ENCODE results near the gene ADAMTS4. TPM values are rescaled to one million over a fixed set of nuclear protein-coding genes. Genes with fewer than 3 reads are reported as not detected.

Gene ADAMTS4
- total and polyA plus RNA-seq, 9 of the 15 experiments (the other 6 are each of a cell fraction or from before 2014, with no cell fraction given) = 0.07 to 3.7 (median 0.41) TPM

DNA sequence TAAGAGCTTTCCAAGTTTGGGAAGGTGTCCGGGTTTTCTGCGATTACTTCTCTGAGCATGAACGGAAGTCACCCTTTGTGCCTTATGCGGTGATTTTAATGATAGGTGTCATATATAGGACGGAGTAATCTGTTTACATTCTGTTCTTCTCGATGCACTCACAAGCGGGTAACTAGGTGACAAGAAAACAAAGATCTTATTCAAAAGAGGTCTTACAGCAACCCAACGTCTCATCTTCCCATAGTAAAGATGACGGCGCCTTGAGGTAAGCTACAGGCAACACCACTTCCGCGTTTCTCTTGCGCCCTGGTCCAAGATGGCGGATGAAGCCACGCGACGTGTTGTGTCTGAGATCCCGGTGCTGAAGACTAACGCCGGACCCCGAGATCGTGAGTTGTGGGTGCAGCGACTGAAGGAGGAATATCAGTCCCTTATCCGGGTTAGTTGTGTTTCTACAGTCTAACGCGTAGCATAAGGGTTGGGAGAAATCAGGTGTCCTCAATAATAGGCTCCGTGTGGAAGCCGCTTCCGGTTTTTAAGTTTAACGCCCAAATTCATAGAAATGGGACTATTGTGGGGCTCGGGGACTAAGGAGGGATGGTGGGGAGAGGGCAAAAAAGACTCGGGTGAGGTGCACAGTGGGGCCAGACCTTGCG lies 45.0 kb downstream of the ADAMTS4 start, which contains the start of gene UFC1 (continued):
- TF ChIP-seq, protein P1, sequence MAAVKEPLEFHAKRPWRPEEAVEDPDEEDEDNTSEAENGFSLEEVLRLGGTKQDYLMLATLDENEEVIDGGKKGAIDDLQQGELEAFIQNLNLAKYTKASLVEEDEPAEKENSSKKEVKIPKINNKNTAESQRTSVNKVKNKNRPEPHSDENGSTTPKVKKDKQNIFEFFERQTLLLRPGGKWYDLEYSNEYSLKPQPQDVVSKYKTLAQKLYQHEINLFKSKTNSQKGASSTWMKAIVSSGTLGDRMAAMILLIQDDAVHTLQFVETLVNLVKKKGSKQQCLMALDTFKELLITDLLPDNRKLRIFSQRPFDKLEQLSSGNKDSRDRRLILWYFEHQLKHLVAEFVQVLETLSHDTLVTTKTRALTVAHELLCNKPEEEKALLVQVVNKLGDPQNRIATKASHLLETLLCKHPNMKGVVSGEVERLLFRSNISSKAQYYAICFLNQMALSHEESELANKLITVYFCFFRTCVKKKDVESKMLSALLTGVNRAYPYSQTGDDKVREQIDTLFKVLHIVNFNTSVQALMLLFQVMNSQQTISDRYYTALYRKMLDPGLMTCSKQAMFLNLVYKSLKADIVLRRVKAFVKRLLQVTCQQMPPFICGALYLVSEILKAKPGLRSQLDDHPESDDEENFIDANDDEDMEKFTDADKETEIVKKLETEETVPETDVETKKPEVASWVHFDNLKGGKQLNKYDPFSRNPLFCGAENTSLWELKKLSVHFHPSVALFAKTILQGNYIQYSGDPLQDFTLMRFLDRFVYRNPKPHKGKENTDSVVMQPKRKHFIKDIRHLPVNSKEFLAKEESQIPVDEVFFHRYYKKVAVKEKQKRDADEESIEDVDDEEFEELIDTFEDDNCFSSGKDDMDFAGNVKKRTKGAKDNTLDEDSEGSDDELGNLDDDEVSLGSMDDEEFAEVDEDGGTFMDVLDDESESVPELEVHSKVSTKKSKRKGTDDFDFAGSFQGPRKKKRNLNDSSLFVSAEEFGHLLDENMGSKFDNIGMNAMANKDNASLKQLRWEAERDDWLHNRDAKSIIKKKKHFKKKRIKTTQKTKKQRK (IDR thresholded peaks at IDR 0.05; ENCODE audit: borderline replicate concordance, low read depth, low read length) = no peak
- TF ChIP-seq NCOA1 (IDR thresholded peaks at IDR 0.05; ENCODE audit: low read depth) (peak; percentile 97), ZBTB40 (IDR thresholded peaks at IDR 0.05) (peak; percentile 98), ZBTB40 (CRISPR knock-in tag; IDR thresholded peaks at IDR 0.05) (no peak), JUND (IDR thresholded peaks at IDR 0.05; ENCODE audit: borderline replicate concordance, low read depth, low read length) (0 out of 2 replicates have a peak, but pooled peaks have one; percentile 49), JUND (tag; IDR thresholded peaks at IDR 0.05; ENCODE audit: borderline replicate concordance, low read depth, low read length) (peak; percentile 19; the same call in 1 of the 3 replicates), CBX5 (IDR thresholded peaks at IDR 0.05; ENCODE audit: borderline replicate concordance, low read depth) (no peak), POLR3A (IDR thresholded peaks at IDR 0.05; ENCODE audit: borderline replicate concordance, extremely low read depth, insufficient read depth, insufficient read length) (no peak), FOXJ2 (tag; IDR thresholded peaks at IDR 0.05) (peak; percentile 81), HNRNPL (IDR thresholded peaks at IDR 0.05; ENCODE audit: low read depth, low read length) (no peak), SLC30A9 (CRISPR knock-in tag; IDR thresholded peaks at IDR 0.05) (no peak), ZNF75A (CRISPR knock-in tag; IDR thresholded peaks at IDR 0.05) (no peak)
